Right lobe of liver (tissue), 4 donors: ENCODE results near the gene ZNF521.

Experiments
- POLR2A ChIP-seq: fragments of 450-650 bp; IDR thresholded peaks from one replicate; pipeline ENCODE4 v1.6.1; 2017; ENCODE audit warnings: antibody characterized with exemption, mild to moderate bottlenecking
- TF ChIP-seq, protein P1 (sequence below), 4 donors: fragments of 200-600 bp in 3 of 4; fragments of 450-650 bp in 1 of 4; IDR thresholded peaks; one replicate each; pipeline versions ENCODE4 v1.5.1 to v1.8.0; 2016 to 2022; ENCODE audit warnings: antibody characterized with exemption in 4 of 4, mild to moderate bottlenecking in 2 of 4
- donor health status: DM: no; HTN: no; CAD: no.
- donor health status: DM: no; HTN: no; CAD: no.
- donor health status: DM: no; HTN: yes; CAD: no.

DNA sequence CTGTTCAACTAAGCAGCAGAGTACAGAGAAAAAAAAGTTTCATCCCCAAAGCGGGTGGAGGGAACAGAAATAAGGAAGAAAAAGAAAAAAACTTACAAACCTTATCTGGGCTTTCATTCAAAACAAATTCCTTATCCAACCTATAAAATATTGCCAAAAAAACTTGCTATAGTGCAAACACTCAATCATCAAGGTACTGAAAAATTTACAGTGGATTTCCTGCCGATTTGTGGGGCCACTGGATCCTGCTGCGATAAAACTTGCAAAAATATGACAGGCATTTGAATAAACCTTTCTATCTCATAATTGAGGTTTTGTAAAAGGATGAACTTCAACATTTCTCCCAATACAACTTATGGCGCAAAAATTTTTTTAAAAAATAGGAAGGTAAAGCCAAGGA is 77.0 kb downstream of the ZNF521 start:
- TF ChIP-seq POLR2A: no peak
- TF ChIP-seq, protein P1, sequence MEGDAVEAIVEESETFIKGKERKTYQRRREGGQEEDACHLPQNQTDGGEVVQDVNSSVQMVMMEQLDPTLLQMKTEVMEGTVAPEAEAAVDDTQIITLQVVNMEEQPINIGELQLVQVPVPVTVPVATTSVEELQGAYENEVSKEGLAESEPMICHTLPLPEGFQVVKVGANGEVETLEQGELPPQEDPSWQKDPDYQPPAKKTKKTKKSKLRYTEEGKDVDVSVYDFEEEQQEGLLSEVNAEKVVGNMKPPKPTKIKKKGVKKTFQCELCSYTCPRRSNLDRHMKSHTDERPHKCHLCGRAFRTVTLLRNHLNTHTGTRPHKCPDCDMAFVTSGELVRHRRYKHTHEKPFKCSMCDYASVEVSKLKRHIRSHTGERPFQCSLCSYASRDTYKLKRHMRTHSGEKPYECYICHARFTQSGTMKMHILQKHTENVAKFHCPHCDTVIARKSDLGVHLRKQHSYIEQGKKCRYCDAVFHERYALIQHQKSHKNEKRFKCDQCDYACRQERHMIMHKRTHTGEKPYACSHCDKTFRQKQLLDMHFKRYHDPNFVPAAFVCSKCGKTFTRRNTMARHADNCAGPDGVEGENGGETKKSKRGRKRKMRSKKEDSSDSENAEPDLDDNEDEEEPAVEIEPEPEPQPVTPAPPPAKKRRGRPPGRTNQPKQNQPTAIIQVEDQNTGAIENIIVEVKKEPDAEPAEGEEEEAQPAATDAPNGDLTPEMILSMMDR (IDR thresholded peaks at IDR 0.05): no peak
